GM18511 (cell line): ENCODE data around the gene CAPRIN2.
A peak's percentile ranks its signal among the peaks of the same experiment; 100 is the strongest.

ENCODE experiments used
- ATAC-seq: cut with Tn5 transposase; IDR thresholded peaks from one replicate; pipeline ENCODE4 v1.9.1; 2021; ENCODE audit warnings: mild to moderate bottlenecking, moderate library complexity; ENCODE audit not compliant: unreplicated experiment

The CAPRIN2 gene

GRCh38 chr12:30769802-30770201, 15.1 kb upstream of the CAPRIN2 start:
- ATAC-seq = no peak

- ATAC-seq = no peak
These were observed 9.5 kb upstream of the CAPRIN2 start for GRCh38 chr12:30764251-30764650.

DNA sequence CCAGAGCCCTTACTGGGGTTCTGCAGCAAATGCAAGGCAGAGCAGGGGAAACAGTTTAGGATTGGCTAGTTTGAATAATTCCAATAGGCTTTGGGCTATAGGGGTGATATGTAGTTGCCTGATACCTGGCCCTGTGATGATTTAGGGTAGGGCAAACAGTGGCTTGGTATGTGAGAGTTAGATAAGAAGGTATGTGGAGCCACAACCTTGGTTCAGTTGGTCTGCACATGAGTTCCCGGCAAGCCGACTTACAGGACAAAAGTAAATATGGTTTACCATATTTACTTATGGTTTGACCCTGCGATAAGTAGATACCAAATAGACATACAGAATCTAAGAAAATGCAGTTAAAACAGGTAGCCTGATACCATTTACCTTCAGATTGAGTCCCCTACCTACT, 8.3 kb upstream of the CAPRIN2 start:
- no peak for ATAC-seq

DNA sequence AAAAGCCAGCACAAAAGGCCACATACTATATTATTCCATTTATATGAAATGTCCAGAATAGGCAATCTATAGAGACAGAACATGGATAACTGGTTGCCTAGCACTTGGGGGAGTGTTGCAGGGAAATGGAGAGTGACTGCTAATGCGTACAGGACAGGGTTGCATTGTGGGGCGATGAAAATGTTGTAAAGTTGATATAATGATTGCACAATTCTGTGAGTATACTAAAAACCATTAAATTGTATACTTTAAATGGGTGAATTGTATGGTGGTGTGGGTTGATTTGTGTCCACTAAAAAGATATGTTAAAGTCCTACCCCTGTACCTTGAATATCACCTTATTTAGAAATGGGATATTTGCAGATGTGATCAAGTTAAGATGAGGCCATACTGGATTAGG, 7.0 kb upstream of the CAPRIN2 start:
- ATAC-seq = no peak

DNA sequence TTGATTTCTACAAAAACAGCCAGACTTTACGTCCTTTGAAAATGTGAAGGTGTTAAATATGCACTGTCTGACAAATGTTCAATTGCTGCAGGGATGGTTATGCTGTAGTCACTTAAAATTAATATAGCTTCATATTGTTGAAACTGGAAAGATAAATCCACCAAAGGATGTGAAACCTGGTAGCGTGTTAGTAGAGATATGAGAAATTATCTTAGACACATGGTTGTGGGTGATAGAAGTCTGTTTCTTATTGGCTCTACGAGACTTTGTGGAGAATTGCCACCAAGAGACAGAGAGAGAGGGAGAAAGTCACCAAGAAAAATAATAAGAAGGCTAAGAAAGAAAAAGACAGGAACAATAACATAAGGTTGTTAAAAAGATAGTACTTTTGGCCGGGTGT, 2.6 kb upstream of the CAPRIN2 start:
- ATAC-seq = no peak

- no peak for ATAC-seq
These were observed 1.3 kb upstream of the CAPRIN2 start for GRCh38 chr12:30756074-30756473.

- ATAC-seq = no peak
These were observed 628 bp upstream of the CAPRIN2 start for GRCh38 chr12:30755395-30755762.

DNA sequence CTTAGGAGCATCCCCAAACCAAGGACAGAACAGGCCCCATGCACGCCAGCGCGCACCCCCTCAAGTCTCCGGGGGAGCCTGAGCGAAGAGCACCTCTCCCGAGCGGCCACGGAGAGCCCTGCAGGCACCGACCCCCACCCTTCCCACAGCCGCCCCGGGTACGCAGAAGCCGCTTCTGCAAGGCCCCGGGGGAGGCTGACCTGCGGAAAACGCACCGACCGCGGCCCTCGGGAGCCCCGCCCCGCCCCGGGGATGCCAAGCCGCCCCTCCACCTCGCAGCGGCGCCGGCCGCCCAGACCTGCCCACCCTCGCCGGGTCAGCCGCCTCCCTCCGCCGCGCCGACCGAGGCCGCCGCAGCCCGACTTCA, 385 bp downstream of the CAPRIN2 start:
- peak; percentile 41 for ATAC-seq

DNA sequence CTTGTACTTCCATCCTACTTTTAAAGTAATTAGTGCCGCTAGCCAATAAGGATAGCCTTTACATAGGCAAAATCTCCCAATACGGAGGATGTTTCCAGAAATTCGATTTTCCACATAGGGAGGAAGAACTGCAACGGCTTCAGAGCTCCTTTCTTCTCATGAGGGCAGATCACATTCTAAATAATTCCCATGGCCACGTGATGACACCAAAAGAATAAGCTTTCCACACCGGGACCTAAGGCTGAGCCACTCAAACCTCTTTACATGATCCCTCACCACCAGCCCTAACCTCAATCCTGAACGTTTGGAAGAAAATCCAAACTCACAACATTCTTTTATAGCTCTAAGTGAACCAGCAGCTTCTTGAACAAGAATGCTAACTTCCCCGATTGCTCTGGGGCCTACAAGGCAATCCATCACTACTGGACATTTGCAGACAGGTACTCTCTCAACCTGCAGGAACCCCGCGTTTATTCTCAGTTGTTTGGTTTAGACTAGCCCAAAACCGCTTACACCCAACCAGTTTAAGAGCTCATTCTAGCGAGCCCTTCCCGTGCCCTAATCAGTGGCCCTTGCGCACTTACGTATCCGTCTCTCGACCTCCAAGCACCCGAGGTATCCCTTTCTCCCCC, 884 bp downstream of the CAPRIN2 start:
- ATAC-seq = no peak

- no peak for ATAC-seq
These were observed 1.5 kb downstream of the CAPRIN2 start for GRCh38 chr12:30753233-30753632.

DNA sequence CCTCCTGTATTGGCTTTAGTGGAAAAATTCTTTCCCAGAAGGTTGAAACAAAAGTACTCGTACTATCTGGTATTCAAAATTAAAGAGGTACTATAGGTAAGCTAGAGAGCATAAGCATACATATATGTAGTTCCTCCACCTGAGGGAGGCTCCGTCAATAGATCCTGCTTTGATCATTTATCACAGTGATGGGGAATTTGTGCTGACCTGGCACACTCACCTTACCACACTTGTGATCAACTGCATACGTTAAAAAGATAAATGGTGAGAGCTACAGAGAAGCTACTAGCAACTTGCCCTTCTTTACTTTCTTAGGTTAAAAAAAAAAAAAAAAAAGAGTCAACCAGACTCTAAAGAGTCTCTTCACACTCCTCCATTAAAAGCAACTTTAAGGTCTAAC, 2.5 kb downstream of the CAPRIN2 start:
- ATAC-seq = no peak

DNA sequence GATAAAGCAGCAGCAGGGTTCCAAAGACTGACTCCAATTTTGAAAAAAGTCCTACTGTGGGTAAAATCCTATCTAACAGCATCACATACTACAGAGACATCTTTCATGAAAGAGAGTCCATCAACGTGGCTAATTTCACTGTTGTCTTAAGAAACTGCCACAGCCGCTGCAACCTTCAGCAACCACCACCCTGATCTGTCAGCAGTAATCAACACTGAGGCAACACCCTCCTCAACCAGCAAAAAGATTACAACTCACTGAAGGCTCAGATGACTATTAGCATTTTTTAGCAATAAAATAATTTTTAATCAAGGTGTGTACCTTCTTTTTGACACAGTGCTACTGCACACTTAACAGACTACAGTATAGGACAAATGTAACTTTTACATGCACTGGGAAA, 6.6 kb downstream of the CAPRIN2 start:
- no peak for ATAC-seq

DNA sequence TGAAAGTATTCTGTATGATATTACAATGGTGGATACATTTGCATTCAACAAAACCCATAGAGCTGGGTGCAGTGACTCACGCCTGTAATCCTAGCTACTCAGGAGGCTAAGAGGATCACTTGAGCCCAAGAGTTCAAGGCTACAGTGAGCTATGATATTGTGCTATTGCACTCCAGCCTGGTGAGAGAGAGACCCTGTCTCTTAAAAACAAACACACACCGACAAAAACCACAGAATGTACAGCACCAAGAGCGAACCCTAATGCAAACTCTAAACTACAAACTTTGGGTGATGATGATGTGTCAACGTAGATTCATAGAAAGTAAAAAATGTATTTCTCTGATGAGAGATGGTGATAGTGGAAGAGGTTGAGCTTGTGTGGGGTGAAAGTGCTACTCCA, 8.6 kb downstream of the CAPRIN2 start:
- no peak for ATAC-seq

DNA sequence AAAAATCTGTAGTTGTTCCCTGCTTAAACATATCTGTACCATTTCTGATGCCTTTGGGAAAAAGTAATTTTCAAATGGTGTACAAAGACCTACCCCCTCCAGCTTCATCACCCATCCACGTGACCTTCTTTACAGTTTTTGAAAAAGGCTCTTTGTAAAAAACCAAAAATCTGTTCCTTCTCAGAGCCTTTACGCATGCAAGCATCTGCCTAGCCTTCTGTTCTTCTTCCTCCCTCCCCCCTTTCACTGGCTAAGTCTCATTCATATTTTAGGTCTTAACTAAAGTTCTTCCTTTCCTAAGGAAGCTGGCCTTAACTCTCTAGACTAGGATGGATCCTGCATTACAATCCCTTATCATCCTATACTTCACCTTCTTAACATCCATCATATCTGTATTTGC, 10.4 kb downstream of the CAPRIN2 start:
- no peak for ATAC-seq

DNA sequence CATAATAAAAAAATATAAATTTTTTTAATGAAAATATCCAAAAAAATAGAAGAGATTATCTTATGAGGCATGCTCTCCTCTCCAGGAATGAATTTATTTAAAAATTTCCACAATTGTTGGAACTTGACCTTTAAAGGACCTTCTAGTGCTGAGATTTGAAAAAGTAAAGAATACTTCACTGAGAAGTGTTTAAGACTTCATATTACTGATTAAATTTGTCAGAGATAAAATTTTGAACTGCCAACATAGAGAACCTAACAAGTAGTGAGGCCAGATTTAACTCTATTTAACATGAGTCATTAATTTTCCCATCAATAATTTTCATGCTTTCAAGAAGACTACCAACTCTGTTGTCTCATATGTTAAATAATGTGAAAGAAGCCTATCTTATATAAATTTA, 14.5 kb downstream of the CAPRIN2 start:
- no peak for ATAC-seq

- no peak for ATAC-seq
These were observed 15.7 kb downstream of the CAPRIN2 start for GRCh38 chr12:30739020-30739419.

DNA sequence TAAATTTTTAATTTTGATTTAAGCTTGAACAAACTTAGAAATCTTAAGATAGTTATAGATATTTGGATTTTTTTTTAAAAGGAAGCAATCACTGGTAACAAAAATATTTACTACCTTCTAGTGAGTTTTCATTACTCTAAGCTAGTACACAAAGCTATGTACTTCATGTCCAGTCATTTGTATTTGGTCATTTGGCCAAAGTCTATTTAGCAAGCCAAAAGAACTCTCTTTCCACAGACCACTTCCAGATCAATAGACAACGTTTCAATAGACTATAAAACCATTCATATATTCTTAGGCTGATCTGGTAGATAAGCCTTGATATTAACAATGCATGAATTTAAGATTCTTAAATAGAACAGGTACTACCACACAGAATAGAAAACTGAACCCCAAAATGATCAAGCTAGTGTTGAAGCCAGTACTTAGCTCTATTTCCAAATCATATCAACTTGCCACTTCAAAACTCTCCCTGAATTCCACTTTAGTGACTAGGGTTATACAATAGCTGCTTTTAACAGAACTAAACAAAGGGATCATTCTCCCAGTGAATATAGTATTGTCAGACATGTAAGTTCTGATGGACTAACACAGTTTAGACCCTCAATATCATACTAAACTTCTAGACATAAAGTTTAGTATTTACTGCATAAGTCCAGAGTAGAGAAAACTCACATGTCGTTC, 21.7 kb downstream of the CAPRIN2 start:
- no peak for ATAC-seq

- no peak for ATAC-seq
These were observed 24.7 kb downstream of the CAPRIN2 start for GRCh38 chr12:30730011-30730410.

GRCh38 chr12:30729547-30729946, 25.2 kb downstream of the CAPRIN2 start:
- no peak for ATAC-seq

DNA sequence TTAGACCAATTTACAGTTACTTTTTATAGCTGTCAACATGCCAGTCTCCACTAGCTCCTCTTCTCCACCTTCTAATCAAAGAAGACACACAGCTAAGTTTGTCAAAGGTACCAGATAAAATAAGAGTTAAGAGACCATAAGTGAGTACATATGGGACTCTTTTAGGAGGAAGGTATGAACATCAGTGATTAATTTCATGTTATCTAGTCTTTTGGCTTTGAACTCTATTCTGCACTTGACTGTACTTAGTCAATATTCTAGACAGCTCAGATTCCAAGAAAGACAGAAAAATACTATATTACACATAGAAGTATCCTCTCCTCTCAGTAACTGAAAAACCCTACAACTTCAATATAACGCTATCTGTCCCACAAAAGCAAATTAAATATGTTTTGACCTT, 28.1 kb downstream of the CAPRIN2 start:
- ATAC-seq = no peak

DNA sequence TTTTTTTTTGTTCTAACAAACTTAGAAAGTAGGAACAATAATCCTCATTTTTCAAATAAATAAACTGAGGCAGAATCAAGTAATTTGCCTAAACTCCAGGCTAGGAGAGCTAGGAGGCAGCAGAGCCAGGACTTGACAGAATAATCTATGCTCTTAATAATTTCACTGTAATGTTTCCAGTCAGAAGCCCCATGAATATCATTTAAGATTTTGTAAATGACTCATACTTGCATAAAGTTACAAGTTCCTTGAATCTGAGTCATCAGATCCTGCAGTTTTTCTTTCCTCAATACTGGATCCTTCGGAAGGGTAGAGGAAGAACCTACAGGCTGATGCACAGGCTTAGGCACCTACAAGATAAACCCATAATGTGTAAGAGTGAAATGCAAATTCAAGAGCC, 29.0 kb downstream of the CAPRIN2 start:
- no peak for ATAC-seq

GRCh38 chr12:30719060-30719459, 35.7 kb downstream of the CAPRIN2 start:
- no peak for ATAC-seq
